DMS153 (cell line): ENCODE results near the gene TMEM115.
A peak's percentile ranks its signal among the peaks of the same experiment; 100 is the strongest.

ENCODE experiments used
- DNase-seq: peaks from one replicate; lab custom pipeline; 2025; lab: John Stamatoyannopoulos, UW

The TMEM115 gene

GRCh38 chr3:50358911-50359759, at the start of gene TMEM115:
Gene TMEM115, minus strand, starts transcription at chr3:50359521. Its CDS starts 458 bp downstream, at chr3:50359063.
- peak; percentile 87 for DNase-seq

- no peak for DNase-seq
These were observed 49.2 kb upstream of the TMEM115 start for GRCh38 chr3:50408443-50408944.

- no peak for DNase-seq
These were observed 47.2 kb upstream of the TMEM115 start for GRCh38 chr3:50406487-50406886.

GRCh38 chr3:50405249-50405648, 45.9 kb upstream of the TMEM115 start:
- DNase-seq = no peak

GRCh38 chr3:50401978-50402595, 42.8 kb upstream of the TMEM115 start:
- no peak for DNase-seq

- DNase-seq = peak; percentile 1
These were observed 37.2 kb upstream of the TMEM115 start for GRCh38 chr3:50396502-50396901.

GRCh38 chr3:50395070-50395860, 35.9 kb upstream of the TMEM115 start:
- DNase-seq = no peak

GRCh38 chr3:50393061-50393460, 33.7 kb upstream of the TMEM115 start:
- no peak for DNase-seq

GRCh38 chr3:50392101-50392715, 32.9 kb upstream of the TMEM115 start:
- DNase-seq = no peak

GRCh38 chr3:50390508-50391224, 31.3 kb upstream of the TMEM115 start:
- peak; percentile 10 for DNase-seq

- no peak for DNase-seq
These were observed 30.1 kb upstream of the TMEM115 start for GRCh38 chr3:50389414-50389767.

GRCh38 chr3:50388720-50389413, 29.5 kb upstream of the TMEM115 start:
- DNase-seq = no peak

GRCh38 chr3:50388016-50388719, 28.8 kb upstream of the TMEM115 start:
- DNase-seq = no peak

GRCh38 chr3:50385754-50386153, 26.4 kb upstream of the TMEM115 start:
- no peak for DNase-seq

- no peak for DNase-seq
These were observed 24.4 kb upstream of the TMEM115 start for GRCh38 chr3:50383750-50384149.

- DNase-seq = no peak
These were observed 23.4 kb upstream of the TMEM115 start for GRCh38 chr3:50382722-50383121.

- no peak for DNase-seq
These were observed 22.1 kb upstream of the TMEM115 start for GRCh38 chr3:50381383-50381782.

- no peak for DNase-seq
These were observed 21.2 kb upstream of the TMEM115 start for GRCh38 chr3:50380405-50381085.

GRCh38 chr3:50378757-50379156, 19.4 kb upstream of the TMEM115 start:
- DNase-seq = no peak

GRCh38 chr3:50378024-50378423, 18.7 kb upstream of the TMEM115 start:
- DNase-seq = no peak
